Thyroid gland (tissue), 4 donors: Measurements from ENCODE around the gene NEDD4L.

Experiments
- POLR2A ChIP-seq, 2 donors: fragments of 450-650 bp; IDR thresholded peaks; one replicate each; pipeline ENCODE4 v1.6.1; 2017; ENCODE audit warnings: antibody characterized with exemption in 2 of 2, mild to moderate bottlenecking in 2 of 2, moderate library complexity in 1 of 2
- TF ChIP-seq, protein P1 (sequence below), 6 experiments: fragments of 200-600 bp in 3 of 6; fragments of 450-650 bp in 3 of 6; sonication (generic) in 3 of 6; IDR thresholded peaks; one replicate each; pipeline ENCODE4 v1.5.1; 2016 to 2019; ENCODE audit warnings: antibody characterized with exemption in 6 of 6, mild to moderate bottlenecking in 2 of 6, inconsistent platforms in 1 of 6, moderate library complexity in 1 of 6

DNA sequence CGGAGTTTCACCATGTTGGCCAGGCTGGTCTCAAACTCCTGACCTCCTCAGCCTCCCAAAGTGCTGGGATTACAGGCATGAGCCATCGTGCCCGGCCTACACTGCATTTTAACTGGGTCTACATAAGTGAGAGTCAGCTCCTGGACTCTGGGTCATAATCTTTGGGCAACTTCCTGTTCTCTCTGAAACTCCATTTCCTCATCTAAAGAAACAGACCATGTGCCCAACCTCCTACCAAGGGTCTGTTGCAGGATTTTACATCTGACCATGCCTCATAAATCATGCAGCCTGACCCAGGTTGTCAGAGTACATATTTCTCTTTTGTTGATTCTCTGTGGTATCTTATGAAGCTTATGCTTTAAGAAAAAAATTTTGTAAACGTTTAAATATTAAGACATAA is 304.5 kb downstream of the NEDD4L start:
- no peak for TF ChIP-seq POLR2A (IDR thresholded peaks at IDR 0.05)
- TF ChIP-seq, protein P1, sequence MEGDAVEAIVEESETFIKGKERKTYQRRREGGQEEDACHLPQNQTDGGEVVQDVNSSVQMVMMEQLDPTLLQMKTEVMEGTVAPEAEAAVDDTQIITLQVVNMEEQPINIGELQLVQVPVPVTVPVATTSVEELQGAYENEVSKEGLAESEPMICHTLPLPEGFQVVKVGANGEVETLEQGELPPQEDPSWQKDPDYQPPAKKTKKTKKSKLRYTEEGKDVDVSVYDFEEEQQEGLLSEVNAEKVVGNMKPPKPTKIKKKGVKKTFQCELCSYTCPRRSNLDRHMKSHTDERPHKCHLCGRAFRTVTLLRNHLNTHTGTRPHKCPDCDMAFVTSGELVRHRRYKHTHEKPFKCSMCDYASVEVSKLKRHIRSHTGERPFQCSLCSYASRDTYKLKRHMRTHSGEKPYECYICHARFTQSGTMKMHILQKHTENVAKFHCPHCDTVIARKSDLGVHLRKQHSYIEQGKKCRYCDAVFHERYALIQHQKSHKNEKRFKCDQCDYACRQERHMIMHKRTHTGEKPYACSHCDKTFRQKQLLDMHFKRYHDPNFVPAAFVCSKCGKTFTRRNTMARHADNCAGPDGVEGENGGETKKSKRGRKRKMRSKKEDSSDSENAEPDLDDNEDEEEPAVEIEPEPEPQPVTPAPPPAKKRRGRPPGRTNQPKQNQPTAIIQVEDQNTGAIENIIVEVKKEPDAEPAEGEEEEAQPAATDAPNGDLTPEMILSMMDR (IDR thresholded peaks at IDR 0.05): no peak
